Spleen (tissue), 11 donors: ENCODE measurements around the gene TMEM91. TPM values are rescaled to one million over a fixed set of nuclear protein-coding genes. Genes with fewer than 3 reads are reported as not detected.

Experiments used
- DNase-seq: peaks from one replicate; pipeline ENCODE4 v3.0.0-alpha.2; 2020
- H3K27ac ChIP-seq, 8 donors: fragments of 200-600 bp; sonication (generic) in 7 of 8; 1 replicate in 4 of 8; 2 replicates in 4 of 8; pipeline versions ENCODE4 v1.5.0 to v1.8.0; 2016 to 2021; ENCODE audit warnings: inconsistent platforms in 4 of 8, mild to moderate bottlenecking in 4 of 8, moderate library complexity in 1 of 8
- H3K27me3 ChIP-seq, 7 donors: fragments of 200-600 bp; sonication (generic) in 6 of 7; replicated peaks in 1 of 7; 1 replicate in 4 of 7; 2 replicates in 3 of 7; pipeline versions ENCODE4 v1.5.0 to v1.8.0; 2016 to 2021; ENCODE audit warnings: inconsistent platforms in 3 of 7, mild to moderate bottlenecking in 1 of 7
- H3K36me3 ChIP-seq, 6 donors: fragments of 200-600 bp; sonication (generic) in 5 of 6; 1 replicate in 4 of 6; 2 replicates in 2 of 6; pipeline versions ENCODE4 v1.5.0 to v1.8.0; 2016 to 2021; ENCODE audit warnings: inconsistent platforms in 2 of 6
- H3K4me1 ChIP-seq, 6 donors: fragments of 200-600 bp; sonication (generic) in 5 of 6; 1 replicate in 3 of 6; 2 replicates in 3 of 6; pipeline versions ENCODE4 v1.5.0 to v1.8.0; 2016 to 2021; ENCODE audit warnings: inconsistent platforms in 3 of 6
- H3K4me3 ChIP-seq, 8 donors: fragments of 200-600 bp; sonication (generic) in 7 of 8; 1 replicate in 4 of 8; 2 replicates in 4 of 8; pipeline versions ENCODE4 v1.5.0 to v1.8.0; 2016 to 2021; ENCODE audit warnings: inconsistent platforms in 4 of 8, mild to moderate bottlenecking in 4 of 8, moderate library complexity in 2 of 8
- H3K9me3 ChIP-seq, 8 donors: fragments of 200-600 bp; sonication (generic) in 7 of 8; 1 replicate in 4 of 8; 2 replicates in 4 of 8; pipeline versions ENCODE4 v1.5.0 to v1.8.0; 2016 to 2021; ENCODE audit warnings: inconsistent platforms in 4 of 8
- CTCF ChIP-seq, 11 experiments: fragments of 200-600 bp in 7 of 11; fragments of 450-650 bp in 4 of 11; sonication (generic) in 4 of 11; IDR thresholded peaks in 8 of 11; conservative IDR thresholded peaks in 3 of 11; 1 replicate in 7 of 11; 2 replicates in 4 of 11; pipeline versions ENCODE4 v1.4.0 to v1.8.0; 2016 to 2021; ENCODE audit warnings: antibody characterized with exemption in 11 of 11, inconsistent platforms in 4 of 11, mild to moderate bottlenecking in 1 of 11
- POLR2A ChIP-seq, 3 donors: fragments of 450-650 bp; IDR thresholded peaks; one replicate each; pipeline ENCODE4 v1.5.1; 2017; ENCODE audit warnings: antibody characterized with exemption in 3 of 3, mild to moderate bottlenecking in 1 of 3
- POLR2AphosphoS5 ChIP-seq, 3 donors: sonication (generic); formaldehyde crosslinking; IDR thresholded peaks; one replicate each; pipeline ENCODE4 v1.5.1; 2017; ENCODE audit warnings: antibody characterized with exemption in 3 of 3
- WGBS, 5 donors: extraction: QIAGEN DNeasy Blood & Tissue Kit in 3 of 5; methylation state at CpG; one replicate each; pipeline versions ENCODE4 v1.1.5 to v1.1.7; 2013 to 2018; 5-methylcytosine and 5-hydroxymethylcytosine counted together
- intact Hi-C: fragments of 100-400 bp; cut with DNase I; formaldehyde crosslinking; loops from one replicate; pipeline ENCODE4 v1.15.0; 2023; ENCODE audit warnings: low total_unique reads
- polyA plus RNA-seq, 3 donors: library from polyadenylated mRNA; stranded (reverse); fragments of 200-250 nt; gene quantifications; one replicate each; pipeline ENCODE4 v1.2.1, GENCODE V29; 2013
- total RNA-seq, 7 donors: library from RNA; depleted of rRNA in 3 of 7; stranded (reverse); fragments of >200 nt in 3 of 7; fragmentation: NEBNext Ultra II Directional in 4 of 7; extraction: Animal tissue kit (Norgen Biotek cat#: 25700) in 4 of 7; gene quantifications; one replicate each; pipeline versions ENCODE4 v1.1.0 to v1.2.1, GENCODE V29; 2016 to 2021
- donor health status: healthy with polysubstance abuse.
- donor health status: DM: no; HTN: no; CAD: no; lungs with moderate emphysema.
- donor health status: DM: no; HTN: no; CAD: no.
- donor health status: Bipolar disorder and iron deficiency.
- donor health status: healthy.
- donor health status: DM: no; HTN: no; CAD: no.
- donor health status: DM: yes; HTN: yes; CAD: no.

TMEM91 gene
- total and polyA plus RNA-seq, 10 donors = 13.4 to 62.0 (median 26.0) TPM

DNA sequence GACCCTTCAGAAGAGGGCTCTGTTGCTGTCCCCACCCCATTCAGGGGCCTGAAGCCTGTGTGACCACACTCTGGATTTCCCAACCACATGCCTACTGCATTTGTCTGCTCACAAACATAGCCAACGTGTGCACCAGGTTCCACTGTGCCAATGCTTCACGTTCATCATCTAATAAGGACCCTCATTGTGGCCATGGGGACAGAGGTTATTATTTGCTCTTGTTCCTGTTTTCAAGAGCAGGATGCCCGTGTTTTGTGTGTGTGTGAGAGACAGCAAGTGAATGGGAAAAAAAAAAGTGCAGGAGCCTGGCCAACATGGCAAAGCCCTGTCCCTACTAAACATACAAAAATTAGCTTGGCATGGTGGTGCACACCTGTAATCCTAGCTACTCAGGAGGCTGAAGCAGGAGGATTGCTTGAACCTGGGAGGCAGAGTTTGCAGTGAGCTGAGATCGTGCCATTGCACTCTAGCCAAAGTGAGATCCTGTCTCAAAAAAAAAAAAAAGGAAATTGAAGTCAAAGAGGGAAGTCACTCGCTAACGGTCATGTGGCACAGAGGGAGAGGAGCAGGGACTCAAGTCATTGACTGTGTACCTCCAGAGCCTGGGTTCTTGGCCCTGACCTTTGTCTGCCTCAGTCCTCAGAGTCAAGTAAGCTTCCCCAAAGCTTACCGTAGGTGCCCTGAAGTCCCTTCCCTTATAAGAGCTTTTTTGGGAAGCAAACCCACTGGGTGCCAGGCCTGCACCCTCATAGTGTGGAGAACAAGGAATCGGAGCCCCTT, 44.0 kb downstream of the TMEM91 start:
- intact Hi-C loops = no loop called here
- Histone ChIP-seq H3K4me1 (peaks cover 0 to 86% (median 25%) of the 10 kb centered on the region in 6 donors), H3K9me3 (no peaks in the 10 kb centered on the region), H3K27ac (peak overlapping the region in 7 of 8 donors; percentile 68 to 93 (median 79)), H3K4me3 (peak overlapping the region in 1 of 8 donors; percentile 32), H3K27me3 (no peaks in the 10 kb centered on the region), H3K36me3 (peaks cover 0 to 100% (median 81%) of the 10 kb centered on the region in 6 donors)
- WGBS, 5 donors = 28 to 37% (median 35%) methylated on average over 8 of the region's 8 CpGs
- DNase-seq = no peak
- TF ChIP-seq POLR2A (IDR thresholded peaks at IDR 0.05) (no peak), POLR2AphosphoS5 (IDR thresholded peaks at IDR 0.05) (peak in 1 of 3 donors; percentile 30)

- Histone ChIP-seq H3K27me3 (no peaks in the 10 kb centered on the region), H3K4me3 (peak overlapping the region in 1 of 8 donors; percentile 32), H3K9me3 (no peaks in the 10 kb centered on the region), H3K27ac (peak overlapping the region in 7 of 8 donors; percentile 68 to 93 (median 79)), H3K4me1 (peaks cover 0 to 88% (median 29%) of the 10 kb centered on the region in 6 donors), H3K36me3 (peaks cover 0 to 100% (median 84%) of the 10 kb centered on the region in 6 donors)
- intact Hi-C loops = no loop called here
- no peak for DNase-seq
- 84 to 95% (median 87%) methylated on average over 6 of the region's 6 CpGs for WGBS, 5 donors
- TF ChIP-seq POLR2AphosphoS5 (IDR thresholded peaks at IDR 0.05) (no peak), POLR2A (IDR thresholded peaks at IDR 0.05) (no peak), CTCF (IDR thresholded peaks at IDR 0.05 in 8 of 11, conservative IDR thresholded peaks at IDR 0.05 in 3 of 11) (no peak)
Measured at GRCh38 chr19:41421314-41421713, 45.0 kb downstream of the TMEM91 start.

- intact Hi-C loops = no loop called here
- 93 to 97% (median 94%) methylated on average over 14 to 20 of the region's 20 CpGs for WGBS, 5 donors
- Histone ChIP-seq H3K36me3 (peaks cover 0 to 96% (median 78%) of the 10 kb centered on the region in 6 donors), H3K9me3 (no peaks in the 10 kb centered on the region), H3K4me1 (peaks cover 0 to 91% (median 33%) of the 10 kb centered on the region in 6 donors), H3K27ac (peak overlapping the region in 3 of 8 donors; percentile 81 to 93 (median 83)), H3K27me3 (no peaks in the 10 kb centered on the region), H3K4me3 (no peak overlapping the region)
- no peak for TF ChIP-seq CTCF (IDR thresholded peaks at IDR 0.05 in 8 of 11, conservative IDR thresholded peaks at IDR 0.05 in 3 of 11)
- no peak for TF ChIP-seq POLR2A (IDR thresholded peaks at IDR 0.05)
- peak in 1 of 3 donors; percentile 61 for TF ChIP-seq POLR2AphosphoS5 (IDR thresholded peaks at IDR 0.05)
- DNase-seq = no peak
Measured at GRCh38 chr19:41421973-41422372, 45.6 kb downstream of the TMEM91 start.

- Histone ChIP-seq H3K4me1 (peaks cover 1 to 92% (median 37%) of the 10 kb centered on the region in 6 donors), H3K9me3 (no peaks in the 10 kb centered on the region), H3K27ac (peak overlapping the region in 3 of 8 donors; percentile 81 to 93 (median 83)), H3K4me3 (no peak overlapping the region), H3K27me3 (no peaks in the 10 kb centered on the region), H3K36me3 (peaks cover 0 to 91% (median 75%) of the 10 kb centered on the region in 6 donors)
- WGBS, 5 donors = 82 to 88% (median 86%) methylated on average over 18 of the region's 18 CpGs
- intact Hi-C loops = no loop called here
- TF ChIP-seq POLR2AphosphoS5 (IDR thresholded peaks at IDR 0.05) (peak in 1 of 3 donors; percentile 1), CTCF (IDR thresholded peaks at IDR 0.05 in 8 of 11, conservative IDR thresholded peaks at IDR 0.05 in 3 of 11) (no peak), POLR2A (IDR thresholded peaks at IDR 0.05) (no peak)
- DNase-seq = no peak
Measured at GRCh38 chr19:41422456-41422855, 46.1 kb downstream of the TMEM91 start.
